A549 (cell line): Measurements from ENCODE around the gene BMX.

Experiments
- FOSB ChIP-seq: fragments of 250-450 bp; sonication (Bioruptor Pico); IDR thresholded peaks from 2 replicates; pipeline ENCODE4 v1.5.0; 2020; ENCODE audit warnings: mild to moderate bottlenecking, moderate library complexity
- POLR2AphosphoS2 ChIP-seq: conservative IDR thresholded peaks from 2 replicates; pipeline ENCODE4 v1.6.1; 2012; ENCODE audit warnings: low read length, improper control_type of control experiment, inconsistent platforms
- RAD21 ChIP-seq, 2 experiments: fragments of >200 bp in 1 of 2; sonication (Bioruptor Twin) in 1 of 2; formaldehyde crosslinking in 1 of 2; IDR thresholded peaks in 1 of 2; conservative IDR thresholded peaks in 1 of 2; 2 replicates in 1 of 2; 3 replicates in 1 of 2; pipeline ENCODE4 v1.6.1; 2012 to 2018; ENCODE audit warnings: inconsistent platforms in 1 of 2
- SMC3 ChIP-seq: fragments of >200 bp; sonication (Bioruptor Twin); formaldehyde crosslinking; IDR thresholded peaks from 3 replicates; pipeline ENCODE4 v1.6.1; 2018; ENCODE audit warnings: inconsistent platforms
- TF ChIP-seq, protein P1 (sequence below): fragments of >200 bp; sonication (Bioruptor Twin); formaldehyde crosslinking; IDR thresholded peaks from 3 replicates; pipeline ENCODE4 v1.5.1; 2016
- TF ChIP-seq, protein P2 (sequence below): fragments of 250-450 bp; sonication (Bioruptor Pico); IDR thresholded peaks from 2 replicates; pipeline ENCODE4 v1.5.0; 2021; ENCODE audit warnings: mild to moderate bottlenecking, moderate library complexity, borderline replicate concordance

DNA sequence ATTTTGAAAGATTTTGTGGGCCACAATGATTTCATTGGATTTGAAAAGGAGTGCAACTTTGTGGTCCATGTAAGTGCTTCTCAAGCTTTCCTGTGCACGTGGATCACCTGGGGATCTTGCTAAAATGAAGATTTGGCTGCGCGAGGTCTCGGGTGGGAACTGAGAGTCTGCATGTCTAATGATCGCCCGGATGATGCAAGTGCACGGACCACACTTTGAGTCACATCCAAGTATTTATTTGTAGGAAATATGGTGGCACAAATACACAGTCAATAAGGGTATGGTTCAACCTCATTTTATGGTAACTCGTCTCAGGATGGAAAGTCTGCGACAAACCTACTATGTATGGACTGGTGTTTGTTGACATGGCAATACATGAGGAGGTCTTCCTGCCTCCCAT lies 899 bp downstream of the BMX start:
- TF ChIP-seq, protein P1, sequence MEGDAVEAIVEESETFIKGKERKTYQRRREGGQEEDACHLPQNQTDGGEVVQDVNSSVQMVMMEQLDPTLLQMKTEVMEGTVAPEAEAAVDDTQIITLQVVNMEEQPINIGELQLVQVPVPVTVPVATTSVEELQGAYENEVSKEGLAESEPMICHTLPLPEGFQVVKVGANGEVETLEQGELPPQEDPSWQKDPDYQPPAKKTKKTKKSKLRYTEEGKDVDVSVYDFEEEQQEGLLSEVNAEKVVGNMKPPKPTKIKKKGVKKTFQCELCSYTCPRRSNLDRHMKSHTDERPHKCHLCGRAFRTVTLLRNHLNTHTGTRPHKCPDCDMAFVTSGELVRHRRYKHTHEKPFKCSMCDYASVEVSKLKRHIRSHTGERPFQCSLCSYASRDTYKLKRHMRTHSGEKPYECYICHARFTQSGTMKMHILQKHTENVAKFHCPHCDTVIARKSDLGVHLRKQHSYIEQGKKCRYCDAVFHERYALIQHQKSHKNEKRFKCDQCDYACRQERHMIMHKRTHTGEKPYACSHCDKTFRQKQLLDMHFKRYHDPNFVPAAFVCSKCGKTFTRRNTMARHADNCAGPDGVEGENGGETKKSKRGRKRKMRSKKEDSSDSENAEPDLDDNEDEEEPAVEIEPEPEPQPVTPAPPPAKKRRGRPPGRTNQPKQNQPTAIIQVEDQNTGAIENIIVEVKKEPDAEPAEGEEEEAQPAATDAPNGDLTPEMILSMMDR: no peak
- TF ChIP-seq RAD21 (conservative IDR thresholded peaks at IDR 0.05 in 1 of 2, IDR thresholded peaks at IDR 0.05 in 1 of 2): no peak
- no peak for TF ChIP-seq FOSB
- TF ChIP-seq, protein P2, sequence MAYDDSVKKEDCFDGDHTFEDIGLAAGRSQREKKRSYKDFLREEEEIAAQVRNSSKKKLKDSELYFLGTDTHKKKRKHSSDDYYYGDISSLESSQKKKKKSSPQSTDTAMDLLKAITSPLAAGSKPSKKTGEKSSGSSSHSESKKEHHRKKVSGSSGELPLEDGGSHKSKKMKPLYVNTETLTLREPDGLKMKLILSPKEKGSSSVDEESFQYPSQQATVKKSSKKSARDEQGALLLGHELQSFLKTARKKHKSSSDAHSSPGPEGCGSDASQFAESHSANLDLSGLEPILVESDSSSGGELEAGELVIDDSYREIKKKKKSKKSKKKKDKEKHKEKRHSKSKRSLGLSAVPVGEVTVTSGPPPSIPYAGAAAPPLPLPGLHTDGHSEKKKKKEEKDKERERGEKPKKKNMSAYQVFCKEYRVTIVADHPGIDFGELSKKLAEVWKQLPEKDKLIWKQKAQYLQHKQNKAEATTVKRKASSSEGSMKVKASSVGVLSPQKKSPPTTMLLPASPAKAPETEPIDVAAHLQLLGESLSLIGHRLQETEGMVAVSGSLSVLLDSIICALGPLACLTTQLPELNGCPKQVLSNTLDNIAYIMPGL (CRISPR knock-in tag): no peak
- no peak for TF ChIP-seq SMC3
- TF ChIP-seq POLR2AphosphoS2: no peak
